Fibroblast of upper back skin (primary cell): Measurements from ENCODE around the gene P2RY14.
A peak's percentile ranks its signal among the peaks of the same experiment; 100 is the strongest.

Experiments used
- DNase-seq: peaks from one replicate; pipeline ENCODE4 v3.0.0-alpha.2; 2013

P2RY14 gene

DNA sequence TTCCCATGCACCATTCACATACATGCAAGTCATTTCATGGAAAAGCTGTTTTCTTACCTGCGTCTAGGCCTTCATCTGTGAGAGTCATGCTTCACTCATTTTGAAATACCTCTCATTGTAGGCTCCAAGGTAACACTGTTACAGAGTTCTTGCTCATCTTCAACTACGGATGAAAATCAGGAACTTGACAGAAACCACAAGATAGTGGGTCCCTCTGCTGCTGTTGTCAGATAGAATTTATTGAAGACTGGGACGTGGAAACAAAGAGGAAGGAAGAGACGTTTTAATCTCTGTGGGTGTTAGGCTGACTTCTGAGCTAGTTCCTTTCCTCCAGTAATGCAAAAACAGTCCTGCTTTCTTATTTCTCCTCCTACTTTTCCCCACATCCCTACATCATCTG, at the start of gene P2RY14:
TSS of gene P2RY14 (minus strand) at position 313 of the 400 bp plus-strand sequence. CDS start 64,226 bp downstream, outside the sequence.
- no peak for DNase-seq

DNA sequence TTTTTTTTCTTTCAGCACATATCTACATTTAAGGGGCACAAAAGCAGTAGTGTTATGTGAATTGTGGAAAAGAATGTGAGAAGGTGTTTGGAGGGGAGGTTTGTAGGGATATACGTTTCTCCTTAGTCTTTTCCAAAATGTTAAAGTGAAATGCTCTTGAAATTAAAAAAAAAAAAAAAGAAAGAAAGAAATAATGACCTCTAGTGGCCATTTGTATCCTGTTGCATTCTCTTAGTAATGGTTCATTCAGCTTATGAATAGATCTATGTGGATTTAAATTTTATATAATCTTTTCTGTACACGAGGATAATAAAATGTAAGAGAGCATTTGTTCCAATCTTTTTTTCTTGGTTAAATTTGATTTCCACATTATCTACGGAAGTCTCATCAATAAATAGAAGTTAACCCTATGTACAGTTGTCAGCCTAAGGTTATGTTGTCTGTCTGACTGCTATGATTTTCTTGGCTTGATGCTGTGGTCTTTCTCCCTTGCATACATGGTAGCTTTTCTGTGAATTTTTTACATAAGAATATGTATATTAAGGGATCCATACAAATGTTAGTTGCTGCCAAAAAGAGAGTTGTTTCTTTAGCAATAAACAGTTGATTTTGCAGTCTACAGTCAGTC, 49.3 kb upstream of the P2RY14 start:
- peak; percentile 34 for DNase-seq

DNA sequence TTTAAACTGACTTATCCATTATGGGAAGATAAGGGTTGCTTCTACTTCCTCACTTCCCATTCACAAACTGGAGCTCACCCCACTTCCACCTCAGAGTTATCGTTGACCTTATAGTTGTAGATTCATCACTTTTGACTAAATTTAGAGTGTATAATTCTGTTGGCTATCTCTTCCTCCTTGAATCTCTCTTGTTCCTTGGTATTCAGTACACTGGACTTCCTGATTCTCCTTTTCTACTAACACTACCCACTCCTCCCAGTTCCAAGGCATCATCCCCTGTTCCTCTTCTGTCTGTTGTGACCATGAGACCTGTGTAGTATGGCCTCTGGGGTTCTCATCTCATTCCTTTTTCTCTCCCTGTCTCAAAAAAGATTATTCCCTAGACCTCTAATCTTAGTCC, 44.2 kb upstream of the P2RY14 start:
- DNase-seq, result no peak

DNA sequence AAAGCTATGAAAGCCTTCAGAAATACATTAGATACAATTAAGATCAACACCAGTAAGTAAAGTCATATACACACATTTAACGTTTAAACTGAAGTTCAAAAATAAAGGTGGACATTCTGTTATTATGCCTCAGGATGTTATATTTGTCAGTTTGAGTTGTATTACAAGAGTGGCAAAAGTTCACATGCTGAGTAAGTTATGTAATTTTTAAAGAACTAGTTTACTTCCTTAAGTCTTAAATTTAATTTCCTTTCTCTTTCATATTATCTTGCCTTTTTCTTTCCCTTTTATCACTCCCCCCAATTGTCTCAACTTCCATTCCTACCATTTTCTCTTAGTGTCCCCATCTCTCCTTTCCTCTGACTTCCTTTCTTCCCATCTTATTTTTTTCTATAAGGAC, 43.2 kb upstream of the P2RY14 start:
- no peak for DNase-seq

DNA sequence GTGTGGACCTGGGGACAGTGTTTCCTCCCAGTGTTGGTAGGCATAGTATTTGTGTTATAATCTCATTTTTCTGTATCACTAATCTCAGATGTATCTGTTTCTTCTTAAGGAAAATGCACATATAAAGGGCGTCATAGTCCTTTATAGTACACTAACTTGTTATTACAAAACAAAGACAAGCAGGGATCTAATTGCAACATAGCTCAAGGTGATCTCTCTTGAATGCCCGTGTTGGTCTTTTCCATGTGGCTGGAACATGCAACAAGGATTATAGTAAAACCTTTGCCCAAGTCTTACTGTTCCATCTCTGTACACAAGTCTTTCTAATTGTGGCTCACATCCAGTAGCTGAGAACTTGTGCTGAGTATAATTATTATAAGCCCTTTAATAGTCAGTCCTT, 41.8 kb upstream of the P2RY14 start:
- DNase-seq, result no peak

DNA sequence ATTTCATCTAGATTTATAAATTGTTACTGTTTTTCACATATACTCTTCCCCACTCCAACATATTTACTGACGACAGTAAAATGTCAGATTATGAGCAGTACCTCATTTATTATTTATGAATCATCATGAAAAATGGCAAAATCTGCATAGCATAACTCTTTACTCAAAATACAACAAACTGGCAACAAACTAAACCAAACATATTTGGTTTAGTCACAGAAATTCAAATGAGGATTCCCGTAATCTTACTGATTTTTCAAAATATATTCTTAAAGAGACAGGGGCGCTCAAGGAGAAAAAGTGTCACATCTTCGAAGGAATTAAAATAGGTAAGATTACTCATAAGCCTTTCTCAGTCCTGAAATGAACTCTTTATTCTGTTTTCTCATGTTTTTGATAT, 41.3 kb upstream of the P2RY14 start:
- DNase-seq, result peak; percentile 53

DNA sequence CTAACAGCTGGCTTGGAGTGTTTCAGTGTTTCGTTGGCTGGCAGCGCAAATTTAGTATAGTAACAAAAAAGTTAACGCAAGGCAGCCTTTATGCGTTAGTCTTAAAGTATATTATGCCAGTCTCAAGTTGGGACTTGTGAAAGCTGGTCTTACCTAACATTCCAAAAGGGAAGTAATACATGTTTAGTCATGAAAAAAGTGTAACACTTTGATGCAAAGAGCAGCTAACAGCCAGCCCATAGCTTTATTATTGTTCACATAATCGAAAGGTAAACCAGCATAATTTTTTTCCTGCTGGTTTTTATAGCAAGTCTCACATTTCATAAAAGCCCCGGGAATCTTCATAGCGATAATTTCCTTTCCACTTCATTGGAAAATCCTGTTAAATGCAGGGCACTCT, 40.6 kb upstream of the P2RY14 start:
- DNase-seq, result no peak

DNA sequence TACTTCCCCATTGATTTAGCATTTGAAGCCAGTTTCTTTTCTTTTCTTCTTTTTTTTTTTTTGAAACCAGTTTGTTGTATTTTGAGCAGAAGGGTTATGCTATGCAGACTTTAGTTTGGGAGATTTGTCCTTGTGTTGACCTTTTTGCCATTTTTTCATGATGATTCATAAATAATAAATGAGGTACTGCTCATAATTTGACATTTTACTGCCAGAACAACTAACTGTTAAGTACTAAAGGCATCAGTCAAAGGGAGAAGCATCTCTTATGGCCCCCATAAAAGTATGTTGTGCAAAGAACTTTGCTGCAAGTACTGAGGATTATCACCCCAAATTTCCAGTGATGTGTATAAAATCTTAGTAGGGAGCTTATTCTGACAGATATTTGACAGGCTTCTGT, 40.0 kb upstream of the P2RY14 start:
- peak; percentile 71 for DNase-seq

DNA sequence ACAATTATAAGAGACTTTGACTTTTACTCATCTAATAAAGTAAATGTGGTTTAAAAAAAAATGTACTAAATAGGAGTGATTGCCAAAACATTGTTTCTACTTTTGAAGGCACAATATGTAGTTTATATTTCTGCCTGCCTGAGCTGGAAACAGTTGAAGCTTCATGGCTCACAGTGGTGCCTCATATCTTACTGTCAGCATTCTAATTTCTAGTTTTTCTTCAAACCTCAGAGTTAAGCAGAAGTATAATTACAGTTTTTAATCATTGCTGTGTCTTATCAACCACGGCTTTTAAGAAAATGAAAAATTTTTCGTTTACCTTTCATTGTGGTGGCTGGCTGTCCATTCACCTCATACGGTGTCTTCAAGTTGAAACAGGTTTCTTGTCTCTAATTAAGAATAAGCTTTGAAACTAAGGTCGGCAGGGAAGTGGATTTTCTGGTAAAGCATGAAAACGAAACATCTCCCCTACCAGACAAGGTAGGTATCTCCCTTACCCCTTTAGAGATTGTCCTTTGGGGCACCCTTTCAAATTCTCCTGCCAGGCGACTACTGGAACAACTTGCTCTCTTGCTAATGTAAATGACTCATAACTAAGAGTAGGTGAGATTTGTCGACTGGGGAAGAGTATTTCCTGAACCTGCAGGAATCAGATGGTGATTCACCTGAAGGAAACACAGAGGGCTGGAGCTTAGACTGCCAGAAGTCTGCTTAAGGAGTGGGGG, 38.1 kb upstream of the P2RY14 start, which contains the start of gene GPR87:
TSS of gene GPR87 (minus strand) at position 554 of the 725 bp plus-strand sequence. CDS start 16,720 bp downstream, outside the sequence.
- DNase-seq, result peak; percentile 40

DNA sequence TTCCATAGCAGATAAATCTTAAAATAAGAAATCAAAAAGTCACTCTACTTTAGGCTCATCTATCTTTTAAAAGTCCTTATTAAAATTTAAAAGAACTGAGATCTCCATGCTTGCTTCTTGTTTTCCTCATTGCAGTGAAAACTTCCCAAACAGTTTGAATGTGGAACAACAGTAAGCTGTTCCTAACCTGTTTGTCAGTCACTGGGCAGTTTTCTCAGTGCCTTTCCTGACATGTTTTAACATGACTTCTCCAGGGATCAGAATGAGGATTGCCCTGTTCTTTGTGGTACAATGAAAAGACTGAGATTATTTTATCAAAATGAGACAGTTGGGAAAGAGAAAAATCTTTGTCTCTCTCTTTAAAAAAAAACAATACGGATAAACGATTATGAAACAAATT, 37.5 kb upstream of the P2RY14 start:
- no peak for DNase-seq

DNA sequence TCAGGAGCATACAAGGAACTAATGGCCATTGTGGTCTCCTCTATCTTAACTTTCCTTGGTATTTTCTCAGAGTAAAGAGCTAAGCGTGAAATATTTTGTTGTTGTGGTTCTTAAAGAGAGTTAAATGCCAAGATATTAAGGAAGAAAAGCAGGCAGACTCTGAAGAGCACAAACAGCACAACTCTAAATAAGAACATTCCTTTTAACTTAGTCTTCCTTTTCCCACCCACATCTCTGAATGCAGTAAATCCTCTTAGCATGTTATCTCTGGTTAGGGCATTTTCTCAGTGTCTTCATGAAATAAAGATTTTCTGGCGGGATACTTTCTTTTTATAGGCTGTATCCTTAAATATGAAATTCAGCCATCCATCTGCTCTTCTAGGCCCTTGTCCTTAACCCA, 36.8 kb upstream of the P2RY14 start:
- peak; percentile 41 for DNase-seq

DNA sequence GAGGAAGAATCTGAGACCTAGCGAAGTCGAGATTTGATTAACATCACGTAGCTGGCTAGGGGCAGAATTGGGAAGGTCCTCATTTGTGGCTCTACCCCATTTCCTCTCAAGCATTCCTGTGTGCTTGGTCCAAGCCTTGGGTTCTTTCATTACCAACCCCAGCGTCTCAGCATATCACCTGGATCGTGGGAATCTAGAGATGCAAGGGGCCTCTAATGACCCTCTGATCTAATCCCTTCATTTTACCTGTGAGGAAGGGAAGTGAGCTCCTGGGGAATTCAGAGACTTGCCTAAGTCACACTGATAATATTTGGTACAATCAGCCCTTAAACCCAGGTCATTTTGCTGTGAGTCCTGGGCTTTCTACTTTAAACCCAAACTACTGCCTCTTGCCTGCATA, 36.3 kb upstream of the P2RY14 start:
- DNase-seq, result no peak

DNA sequence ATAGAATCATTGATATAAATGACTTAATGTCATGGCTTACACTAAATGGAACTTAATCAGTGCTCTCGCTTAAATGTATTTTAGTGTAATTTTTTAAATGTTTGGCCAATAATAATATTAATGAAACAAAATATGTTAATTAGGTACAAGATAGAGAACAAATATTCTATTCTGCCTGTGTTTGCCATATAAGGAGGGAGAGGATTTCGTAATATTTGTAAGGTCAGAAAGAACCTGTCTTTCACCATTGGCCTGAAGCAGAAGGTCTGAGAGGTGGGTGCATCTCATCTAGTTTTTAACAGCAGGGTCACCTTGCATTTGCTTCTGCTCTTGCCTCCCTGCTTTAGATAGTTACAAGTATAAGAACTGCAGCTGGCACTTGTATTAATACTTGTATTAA, 35.8 kb upstream of the P2RY14 start:
- no peak for DNase-seq

DNA sequence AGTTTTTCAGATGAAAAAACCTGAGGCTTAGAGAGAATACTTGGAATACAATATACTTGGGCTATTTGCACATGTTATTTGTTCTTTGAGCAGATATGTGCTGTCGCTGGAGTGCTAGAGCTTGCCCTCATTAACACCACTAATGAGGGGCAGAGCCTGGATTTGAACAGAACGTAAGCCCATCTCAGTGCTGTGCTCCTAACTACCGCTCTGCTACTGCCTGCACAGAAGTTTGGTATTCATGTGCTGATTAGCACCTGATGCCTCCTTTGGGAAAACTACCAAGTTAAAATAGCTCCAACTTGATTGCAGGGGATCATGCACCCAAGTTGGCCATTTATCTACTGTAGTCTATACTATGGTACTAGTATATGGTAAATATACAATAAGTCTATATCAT, 34.6 kb upstream of the P2RY14 start:
- DNase-seq, result no peak

DNA sequence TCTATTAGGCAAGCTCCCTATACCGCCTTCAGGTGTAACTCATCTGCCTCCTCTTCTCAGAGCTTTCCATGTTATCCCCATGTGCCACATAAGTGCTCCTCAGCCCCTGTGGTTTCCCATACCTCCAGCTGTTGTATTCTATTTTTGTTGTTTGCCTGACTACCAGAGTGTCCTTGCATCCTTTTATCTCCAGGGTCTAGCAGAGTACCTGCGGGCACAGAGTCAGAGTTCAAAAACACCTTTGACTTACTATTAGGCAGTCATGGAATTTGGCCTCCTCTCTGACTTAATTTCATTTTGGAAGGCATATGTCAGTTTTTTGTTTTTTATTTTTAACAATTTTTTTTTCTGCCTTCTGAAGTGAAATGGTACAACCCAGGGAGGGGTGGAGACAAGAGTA, 31.2 kb upstream of the P2RY14 start:
- DNase-seq, result no peak

DNA sequence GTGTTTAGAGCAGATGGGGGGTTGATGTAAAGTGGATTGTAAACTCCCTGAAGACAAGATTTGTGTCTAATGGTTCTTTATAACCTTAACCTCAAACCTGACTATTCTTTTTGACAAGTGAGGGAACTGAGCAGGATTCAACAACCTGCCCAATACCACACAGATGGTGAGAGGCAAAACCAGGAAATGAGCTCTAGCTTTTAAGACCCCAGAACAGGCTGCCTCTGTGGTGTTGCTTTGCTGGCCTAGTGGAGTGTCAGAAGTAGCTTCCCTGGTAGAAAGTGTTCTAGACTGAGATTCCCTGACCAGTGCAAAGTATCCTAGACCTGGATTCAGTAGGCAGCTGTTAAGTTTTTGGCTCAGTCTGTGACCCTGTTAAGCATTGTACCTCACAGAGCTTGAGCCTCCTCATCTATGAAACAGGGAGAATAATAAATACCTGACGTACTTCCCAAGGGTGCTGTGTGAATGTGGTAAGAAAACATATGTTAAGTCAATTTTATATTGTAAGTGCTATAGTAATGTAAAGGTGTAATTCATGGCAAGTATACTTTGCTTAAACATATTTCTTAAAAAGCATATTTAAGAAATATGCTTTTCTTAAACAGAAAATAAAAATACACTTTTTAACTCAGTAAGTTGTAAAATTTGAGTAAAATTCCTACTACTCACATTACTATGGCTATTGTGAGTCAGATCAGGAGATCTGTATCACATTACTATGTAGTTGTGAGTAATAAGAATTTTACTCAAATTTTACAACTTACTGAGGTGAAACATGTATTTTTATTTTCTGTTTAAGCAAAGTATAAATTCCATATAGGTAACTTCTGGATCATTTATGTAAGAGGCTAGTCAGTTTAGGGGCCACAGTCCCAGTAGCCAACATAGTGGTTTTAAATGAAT, 29.5 kb upstream of the P2RY14 start:
- DNase-seq, result peak; percentile 23

DNA sequence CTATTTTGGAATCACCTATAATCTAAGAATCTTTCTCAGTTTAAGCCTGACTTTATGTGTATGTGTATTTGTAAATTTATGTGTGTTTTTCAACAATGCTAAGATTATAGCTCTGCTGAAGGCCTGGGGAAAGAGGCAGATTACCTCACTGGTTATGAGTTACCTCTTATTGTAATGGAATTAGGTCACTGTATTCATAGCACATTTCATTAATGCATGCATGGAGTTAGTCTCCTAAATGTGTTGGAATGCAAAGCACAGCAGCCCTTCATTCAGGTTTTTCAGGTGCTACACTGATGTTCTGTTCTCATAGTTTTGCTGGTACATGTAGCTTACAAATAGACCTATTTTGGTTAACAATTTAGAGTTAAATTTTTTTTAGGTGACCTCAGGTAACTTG, 28.8 kb upstream of the P2RY14 start:
- no peak for DNase-seq

DNA sequence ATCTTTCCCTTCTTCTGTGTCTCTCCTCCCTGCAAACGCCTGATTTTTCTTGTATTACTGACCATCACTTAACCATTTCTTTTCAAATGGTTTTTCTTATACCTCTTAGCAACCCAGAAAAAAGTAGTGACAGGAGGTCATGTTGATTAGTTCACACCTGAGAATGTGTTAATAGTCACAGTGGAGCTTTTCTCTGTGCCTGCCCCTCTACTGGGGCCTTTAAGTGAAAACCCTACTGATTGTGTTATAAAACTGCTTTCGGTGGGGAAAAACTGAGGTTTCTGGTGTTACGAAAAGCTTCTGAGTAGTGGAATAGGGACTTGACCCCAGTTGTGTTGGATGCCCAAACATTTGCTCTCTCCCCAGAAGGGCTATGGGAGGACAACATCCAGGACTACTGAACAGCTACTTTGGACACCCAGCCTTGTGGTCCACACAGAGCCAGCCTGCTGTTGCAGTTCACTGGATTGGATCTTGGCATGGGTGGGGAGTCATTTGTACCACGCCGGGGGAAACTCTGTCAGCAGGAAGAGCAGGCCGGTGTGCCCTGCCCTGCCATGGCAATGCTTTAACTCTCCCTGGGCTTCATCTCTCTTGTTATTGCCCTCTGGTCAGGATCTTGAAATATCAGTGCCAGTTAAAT, 27.9 kb upstream of the P2RY14 start:
- no peak for DNase-seq

DNA sequence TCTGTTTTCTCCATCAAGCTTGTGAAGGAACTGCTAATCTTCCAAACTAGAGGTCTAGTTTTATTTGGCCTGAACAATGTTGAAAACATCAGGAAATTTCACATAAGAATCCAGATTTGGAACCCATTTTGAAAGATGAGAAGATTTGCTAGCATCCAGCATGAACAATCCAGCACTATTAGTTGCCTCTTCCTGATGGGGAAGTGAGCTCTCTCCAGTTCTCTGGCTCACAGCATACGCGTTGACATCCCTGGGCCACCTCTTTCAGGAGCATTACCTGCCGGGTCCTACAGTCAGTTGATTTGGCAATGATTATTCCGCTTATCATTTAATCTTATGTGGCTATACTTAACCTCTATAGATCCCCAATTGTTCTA, 27.4 kb upstream of the P2RY14 start:
- no peak for DNase-seq

DNA sequence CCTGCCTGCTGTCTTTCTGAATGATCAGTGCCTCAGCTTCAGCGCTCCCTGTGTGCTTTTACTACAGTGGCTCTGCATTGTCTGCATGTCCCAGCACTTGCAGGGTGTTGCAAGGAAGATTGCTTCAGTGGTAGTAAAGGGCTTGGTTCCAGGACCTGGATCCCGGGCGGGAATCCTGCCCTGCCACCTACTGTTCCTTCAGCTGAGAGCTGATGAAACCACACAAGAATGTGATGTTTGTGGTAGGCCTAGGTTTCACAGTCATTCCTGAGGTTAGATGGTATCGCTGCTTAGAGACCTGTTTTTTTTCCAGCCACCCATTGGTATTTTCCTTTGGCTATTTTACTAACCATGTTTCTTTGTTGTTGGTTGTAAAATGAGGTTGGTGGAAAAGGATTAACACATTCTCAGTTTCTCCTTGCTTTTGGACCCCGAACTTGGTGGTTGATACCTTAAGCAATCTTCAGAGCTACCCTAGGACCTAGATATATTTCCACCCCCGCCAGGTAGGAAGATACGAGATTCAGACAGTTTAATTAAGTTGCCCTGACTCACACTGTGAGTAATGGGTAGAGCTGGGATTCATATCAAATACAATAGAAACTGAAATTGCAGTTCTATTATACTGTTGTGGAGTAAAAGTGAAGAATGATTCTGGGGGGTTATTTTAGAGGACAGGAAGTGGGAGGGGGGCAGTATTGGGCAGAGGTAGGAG, 26.9 kb upstream of the P2RY14 start:
- DNase-seq, result peak; percentile 99

DNA sequence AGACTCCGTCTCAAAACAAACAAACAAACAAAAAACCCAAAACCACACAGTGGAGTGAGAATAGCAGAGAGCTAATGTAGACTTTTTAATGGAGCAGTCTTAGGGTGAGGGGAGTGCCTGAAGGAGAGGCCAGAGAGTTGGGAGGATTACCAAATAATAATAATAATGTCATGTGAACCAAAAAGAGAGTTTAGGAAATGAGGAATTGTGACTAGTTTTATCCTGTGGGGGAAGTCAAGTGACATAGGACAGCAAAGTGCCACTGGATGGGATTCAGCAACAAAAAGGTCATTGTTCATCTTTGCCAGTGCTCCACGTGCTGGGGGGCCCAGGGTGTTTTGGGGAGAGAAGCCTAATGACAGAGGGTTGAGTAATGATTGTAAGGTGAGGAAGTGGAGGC, 25.4 kb upstream of the P2RY14 start:
- no peak for DNase-seq

DNA sequence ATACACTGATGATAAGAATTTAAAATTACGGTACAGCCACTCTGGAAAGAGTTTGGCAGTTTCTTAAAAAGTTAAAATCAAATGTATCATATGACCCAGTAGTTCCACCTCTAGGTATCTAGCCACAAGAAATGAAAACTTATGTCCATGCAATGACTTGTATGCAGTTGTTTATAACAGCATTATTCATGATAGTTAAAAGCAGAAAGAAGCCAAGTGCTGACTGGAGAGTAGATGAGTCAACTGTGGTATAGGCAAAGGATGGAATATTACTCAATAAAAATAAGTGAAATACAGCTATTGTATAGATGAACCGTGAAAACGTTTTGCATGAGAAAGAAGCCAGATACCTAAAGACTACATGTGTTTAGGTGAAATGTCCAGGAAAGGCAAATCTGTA, 23.4 kb upstream of the P2RY14 start:
- DNase-seq, result peak; percentile 84

DNA sequence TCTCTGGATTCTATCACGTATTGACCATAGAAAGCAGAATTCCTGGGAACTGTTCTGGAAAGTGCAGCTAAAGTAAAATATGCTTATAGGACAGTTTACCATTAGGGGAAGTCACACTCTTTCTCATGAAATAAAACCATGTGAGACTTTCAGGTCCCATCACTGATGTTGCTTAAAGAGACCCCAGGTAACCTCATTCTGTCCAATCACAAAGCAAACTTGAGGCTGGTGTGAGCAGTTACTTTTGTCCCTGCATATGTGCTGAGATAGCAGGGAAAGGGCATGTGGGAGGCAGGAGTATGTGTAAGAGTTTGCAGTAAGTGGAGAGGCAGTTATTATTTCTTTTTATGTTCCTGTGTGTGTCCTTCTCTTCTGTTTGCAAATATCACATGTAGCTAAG, 22.2 kb upstream of the P2RY14 start:
- no peak for DNase-seq
